IgD-negative memory B cell (primary cell): Measurements from ENCODE around the gene ATP6AP1. TPM values are rescaled to one million over a fixed set of nuclear protein-coding genes. Genes with fewer than 3 reads are reported as not detected.

Experiments used
- H3K27ac Mint-ChIP-seq, 3 donors: one replicate each; pipeline ENCODE4 v1.8.0; 2020 to 2022; ENCODE audit warnings: mild to moderate bottlenecking in 3 of 3, mixed read lengths in 3 of 3, moderate library complexity in 1 of 3
- H3K27me3 Mint-ChIP-seq: one replicate; pipeline ENCODE4 v1.8.0; 2021; ENCODE audit warnings: mixed read lengths
- H3K36me3 Mint-ChIP-seq: one replicate; pipeline ENCODE4 v1.8.0; 2020; ENCODE audit warnings: mild to moderate bottlenecking, mixed read lengths
- H3K4me1 Mint-ChIP-seq, 3 donors: one replicate each; pipeline ENCODE4 v1.8.0; 2020 to 2022; ENCODE audit warnings: mixed read lengths in 3 of 3, mild to moderate bottlenecking in 1 of 3
- H3K4me3 Mint-ChIP-seq, 4 donors: one replicate each; pipeline ENCODE4 v1.8.0; 2020 to 2022; ENCODE audit warnings: mild to moderate bottlenecking in 4 of 4, mixed read lengths in 4 of 4, moderate library complexity in 3 of 4
- H3K9me3 Mint-ChIP-seq, 3 donors: one replicate each; pipeline ENCODE4 v1.8.0; 2020 to 2021; ENCODE audit warnings: mixed read lengths in 3 of 3, mild to moderate bottlenecking in 1 of 3
- polyA plus RNA-seq: library from polyadenylated mRNA; unstranded; fragments of 300-500 nt; fragmentation: Illumina TruSeq; gene quantifications from one replicate; pipeline ENCODE4 v1.2.3, GENCODE V29; 2021

Gene ATP6AP1
- polyA plus RNA-seq, 1 donor from 2014 or later, result 93.9 TPM

GRCh38 chrX:154472685-154473632 is 44.5 kb downstream of the ATP6AP1 start:
- no peak overlapping the region for H3K27ac Mint-ChIP-seq
- H3K4me1 Mint-ChIP-seq, result no peaks in the 10 kb centered on the region
- H3K9me3 Mint-ChIP-seq, result no peaks in the 10 kb centered on the region
- H3K27me3 Mint-ChIP-seq, result no peaks in the 10 kb centered on the region
- peaks cover 2% of the 10 kb centered on the region for H3K36me3 Mint-ChIP-seq
- H3K4me3 Mint-ChIP-seq, result no peak overlapping the region

GRCh38 chrX:154473683-154474082 is 45.2 kb downstream of the ATP6AP1 start:
- Mint-ChIP-seq H3K27me3 (no peaks in the 10 kb centered on the region), H3K36me3 (peaks cover 2% of the 10 kb centered on the region), H3K4me3 (no peak overlapping the region), H3K27ac (peak overlapping the region in 1 of 3 donors; percentile 39), H3K9me3 (no peaks in the 10 kb centered on the region), H3K4me1 (no peaks in the 10 kb centered on the region)

GRCh38 chrX:154476821-154477220 is 48.3 kb downstream of the ATP6AP1 start:
- peak overlapping the region in 1 of 3 donors; percentile 53 for H3K27ac Mint-ChIP-seq
- no peaks in the 10 kb centered on the region for H3K9me3 Mint-ChIP-seq
- H3K27me3 Mint-ChIP-seq, result no peaks in the 10 kb centered on the region
- peaks cover 7 to 9% (median 7%) of the 10 kb centered on the region in 3 donors for H3K4me1 Mint-ChIP-seq
- peaks cover 2% of the 10 kb centered on the region for H3K36me3 Mint-ChIP-seq
- H3K4me3 Mint-ChIP-seq, result peak overlapping the region in 2 of 4 donors; percentile 38 to 51

GRCh38 chrX:154477891-154478477 is 49.5 kb downstream of the ATP6AP1 start:
- Mint-ChIP-seq H3K4me1 (peaks cover 7 to 14% (median 9%) of the 10 kb centered on the region in 3 donors), H3K27me3 (no peaks in the 10 kb centered on the region), H3K4me3 (peak overlapping the region; percentile 80 to 97 (median 89)), H3K36me3 (peaks cover 2% of the 10 kb centered on the region), H3K27ac (peak overlapping the region in 2 of 3 donors; percentile 91 to 99), H3K9me3 (no peaks in the 10 kb centered on the region)

- Mint-ChIP-seq H3K4me1 (peaks cover 7 to 14% (median 9%) of the 10 kb centered on the region in 3 donors), H3K27me3 (no peaks in the 10 kb centered on the region), H3K36me3 (no peaks in the 10 kb centered on the region), H3K9me3 (no peaks in the 10 kb centered on the region), H3K27ac (peak within 1 kb of the TSS; percentile 91 to 99 (median 96)), H3K4me3 (peak within 1 kb of the TSS; percentile 80 to 97 (median 91))
These were observed 50.5 kb downstream of the ATP6AP1 start, which contains the start of gene LAGE3 for GRCh38 chrX:154478728-154479622. LAGE3 (minus strand) TSS chrX:154479281; CDS start chrX:154478915, 366 bp downstream.

GRCh38 chrX:154481195-154481594 is 52.7 kb downstream of the ATP6AP1 start:
- Mint-ChIP-seq H3K36me3 (no peaks in the 10 kb centered on the region), H3K27ac (peak overlapping the region in 2 of 3 donors; percentile 27 to 53), H3K4me1 (peaks cover 7 to 14% (median 9%) of the 10 kb centered on the region in 3 donors), H3K4me3 (peak overlapping the region in 2 of 4 donors; percentile 36 to 62), H3K27me3 (no peaks in the 10 kb centered on the region), H3K9me3 (no peaks in the 10 kb centered on the region)

- Mint-ChIP-seq H3K4me1 (peaks cover 7 to 15% (median 9%) of the 10 kb centered on the region in 3 donors), H3K27ac (peak overlapping the region; percentile 56 to 93 (median 81)), H3K36me3 (no peaks in the 10 kb centered on the region), H3K9me3 (no peaks in the 10 kb centered on the region), H3K4me3 (peak overlapping the region in 2 of 4 donors; percentile 34 to 36), H3K27me3 (no peaks in the 10 kb centered on the region)
These were observed 53.6 kb downstream of the ATP6AP1 start for GRCh38 chrX:154481911-154482601.

- no peaks in the 10 kb centered on the region for H3K27me3 Mint-ChIP-seq
- no peaks in the 10 kb centered on the region for H3K9me3 Mint-ChIP-seq
- H3K36me3 Mint-ChIP-seq, result no peaks in the 10 kb centered on the region
- peak overlapping the region in 2 of 3 donors; percentile 56 to 81 for H3K27ac Mint-ChIP-seq
- peaks cover 7 to 16% (median 9%) of the 10 kb centered on the region in 3 donors for H3K4me1 Mint-ChIP-seq
- no peak overlapping the region for H3K4me3 Mint-ChIP-seq
These were observed 54.3 kb downstream of the ATP6AP1 start for GRCh38 chrX:154482786-154483185.

- H3K4me3 Mint-ChIP-seq, result peak overlapping the region in 1 of 4 donors; percentile 30
- H3K27me3 Mint-ChIP-seq, result no peaks in the 10 kb centered on the region
- H3K9me3 Mint-ChIP-seq, result no peaks in the 10 kb centered on the region
- peak overlapping the region in 2 of 3 donors; percentile 28 to 59 for H3K27ac Mint-ChIP-seq
- peaks cover 7 to 18% (median 10%) of the 10 kb centered on the region in 3 donors for H3K4me1 Mint-ChIP-seq
- no peaks in the 10 kb centered on the region for H3K36me3 Mint-ChIP-seq
These were observed 54.8 kb downstream of the ATP6AP1 start for GRCh38 chrX:154483325-154483724.

GRCh38 chrX:154484255-154485149 is 56.0 kb downstream of the ATP6AP1 start:
- Mint-ChIP-seq H3K36me3 (no peaks in the 10 kb centered on the region), H3K27me3 (no peaks in the 10 kb centered on the region), H3K27ac (peak overlapping the region in 1 of 3 donors; percentile 16), H3K9me3 (no peaks in the 10 kb centered on the region), H3K4me1 (peaks cover 0 to 19% (median 12%) of the 10 kb centered on the region in 3 donors), H3K4me3 (peak overlapping the region in 3 of 4 donors; percentile 9 to 68 (median 39))

- H3K27me3 Mint-ChIP-seq, result peaks cover 1% of the 10 kb centered on the region
- peak overlapping the region in 1 of 3 donors; percentile 18 for H3K27ac Mint-ChIP-seq
- no peaks in the 10 kb centered on the region for H3K36me3 Mint-ChIP-seq
These were observed 56.9 kb downstream of the ATP6AP1 start for GRCh38 chrX:154485150-154486051.

GRCh38 chrX:154486052-154486395 is 57.5 kb downstream of the ATP6AP1 start:
- Mint-ChIP-seq H3K27ac (no peak overlapping the region), H3K27me3 (peaks cover 1% of the 10 kb centered on the region), H3K9me3 (no peaks in the 10 kb centered on the region), H3K4me1 (peaks cover 4 to 20% (median 14%) of the 10 kb centered on the region in 3 donors), H3K4me3 (peak overlapping the region in 2 of 4 donors; percentile 17 to 68), H3K36me3 (no peaks in the 10 kb centered on the region)

More at GRCh38 chrX:154485150-154486051, 56.9 kb downstream of the ATP6AP1 start:
- peak overlapping the region; percentile 54 to 77 (median 72) for H3K4me3 Mint-ChIP-seq
- H3K4me1 Mint-ChIP-seq, result peaks cover 0 to 20% (median 14%) of the 10 kb centered on the region in 3 donors
- no peaks in the 10 kb centered on the region for H3K9me3 Mint-ChIP-seq
